Measurements from ENCODE around the gene ISY1.
A peak's percentile ranks its signal among the peaks of the same experiment; 100 is the strongest.

Gene ISY1

DNA sequence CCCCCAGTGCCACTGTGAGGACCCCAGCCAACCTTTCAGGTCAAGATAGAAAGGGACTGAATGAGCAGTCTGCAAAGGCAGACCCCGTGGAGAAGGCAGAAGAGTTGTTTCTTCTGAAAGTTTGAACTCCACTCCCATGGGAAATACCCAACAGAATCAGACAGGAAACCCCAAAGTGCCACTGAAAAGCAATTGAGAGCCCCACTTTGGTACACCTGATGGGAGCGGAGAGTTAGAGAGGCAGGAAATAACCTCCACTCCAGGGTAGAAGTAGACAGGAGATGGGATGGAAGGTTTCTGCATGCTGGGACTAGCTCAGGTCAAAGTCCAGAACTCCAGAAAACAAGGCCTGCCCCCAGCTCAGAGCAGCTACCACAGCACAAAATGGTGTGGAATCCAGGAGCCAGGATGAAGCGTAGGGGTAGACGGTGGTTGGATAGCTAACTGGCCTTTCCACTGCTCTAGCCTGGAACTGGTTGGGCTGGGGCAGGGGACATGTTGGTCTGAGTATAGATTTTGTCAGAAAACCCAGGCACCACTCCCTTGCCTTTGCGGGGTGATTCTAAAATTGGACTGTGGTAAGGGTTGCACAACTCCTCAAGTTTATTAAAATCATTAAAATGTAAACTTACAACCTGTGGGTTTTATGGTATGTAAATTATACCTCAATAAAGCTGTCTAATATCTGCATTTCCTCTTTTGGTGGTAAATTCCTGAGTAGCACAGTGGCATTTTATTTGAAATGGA, 37.4 kb downstream of the ISY1 start:
- TF ChIP-seq ARNT (IDR thresholded peaks at IDR 0.05) (no peak), BHLHE40 (IDR thresholded peaks at IDR 0.05; ENCODE audit: borderline replicate concordance) (no peak), HDGF (IDR thresholded peaks at IDR 0.05; ENCODE audit: borderline replicate concordance) (no peak), L3MBTL2 (conservative IDR thresholded peaks at IDR 0.05) (no peak), SP1 (IDR thresholded peaks at IDR 0.05) (no peak), TARDBP (IDR thresholded peaks at IDR 0.05) (no peak), NFRKB (IDR thresholded peaks at IDR 0.05) (no peak), FOXA1 (IDR thresholded peaks at IDR 0.05) (no peak), FOXK2 (IDR thresholded peaks at IDR 0.05) (no peak)
- CTCF ChIA-PET: no interaction called here
- POLR2A ChIA-PET: no interaction called here
- no peak for DNase-seq (ENCODE audit: extremely low spot score)

GRCh38 chr3:129122412-129123011, 38.4 kb downstream of the ISY1 start:
- CTCF ChIA-PET: interaction anchor here (1.0 kb wide), 1 partner anchor 39 kb away, joined by 5 read pairs; no protein-coding TSS in a partner anchor

DNA sequence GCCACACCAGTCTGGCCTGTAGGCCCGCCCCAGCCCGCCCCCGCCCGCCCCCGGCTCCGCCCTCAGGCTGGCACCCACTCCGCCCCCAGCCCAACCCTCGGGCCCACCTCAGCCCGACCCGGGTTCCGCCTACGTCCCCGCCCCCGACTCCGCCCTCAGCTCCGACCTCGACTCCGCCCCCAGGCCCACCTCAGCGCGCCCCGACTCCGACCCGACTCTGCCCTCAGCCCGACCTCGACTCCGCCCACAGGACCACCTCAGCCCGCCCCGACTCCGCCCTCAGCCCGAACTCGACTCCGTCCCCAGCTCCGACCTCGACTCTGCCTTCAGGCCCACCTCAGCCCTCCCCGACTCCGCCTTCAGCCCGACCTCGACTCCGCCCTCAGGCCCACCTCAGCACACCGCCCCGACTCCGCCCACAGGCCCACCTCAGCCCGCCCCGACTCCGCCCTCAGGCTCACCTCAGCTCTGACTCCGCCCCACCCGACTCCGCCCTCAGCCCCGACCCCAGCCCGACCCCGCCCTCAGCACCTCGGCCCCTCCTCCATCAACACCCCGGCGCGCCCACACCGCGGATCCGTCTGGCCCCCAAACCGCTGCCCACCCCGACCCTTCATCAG, 39.0 kb downstream of the ISY1 start, which contains the start of gene RAB43:
Gene RAB43 (minus strand): TSS at position 13 of the 620 bp plus-strand sequence. CDS start 315 bp downstream, outside the sequence.
- no peak for TF ChIP-seq TARDBP (IDR thresholded peaks at IDR 0.05)
- TF ChIP-seq ARNT (IDR thresholded peaks at IDR 0.05): no peak
- peak; percentile 98 for TF ChIP-seq SP1 (IDR thresholded peaks at IDR 0.05)
- no peak for TF ChIP-seq BHLHE40 (IDR thresholded peaks at IDR 0.05; ENCODE audit: borderline replicate concordance)
- TF ChIP-seq CTBP1 (IDR thresholded peaks at IDR 0.05; ENCODE audit: borderline replicate concordance): no peak
- no peak for TF ChIP-seq NFRKB (IDR thresholded peaks at IDR 0.05)
- no peak for TF ChIP-seq ELF4 (IDR thresholded peaks at IDR 0.05)
- TF ChIP-seq SUZ12 (IDR thresholded peaks at IDR 0.05): no peak
- no peak for TF ChIP-seq L3MBTL2 (conservative IDR thresholded peaks at IDR 0.05)
- ChIA-PET POLR2A (interaction anchor here (0.8 to 2.4 kb wide), 7 partner anchors 11 to 194 kb away, joined by 3 to 9 read pairs (median 4); partner anchors contain the start of genes COPG1 and HMCES), CTCF (interaction anchor here (1.0 to 2.7 kb wide), 2 partner anchors 40 to 123 kb away, joined by 5 to 9 read pairs; no protein-coding TSS in a partner anchor)
- DNase-seq (ENCODE audit: extremely low spot score): peak; percentile 97

More at GRCh38 chr3:129122412-129123011, 38.4 kb downstream of the ISY1 start:
- peak; percentile 18 for DNase-seq (ENCODE audit: extremely low spot score)
- POLR2A ChIA-PET: interaction anchor here (0.8 to 2.4 kb wide), 5 partner anchors 21 to 157 kb away, joined by 3 to 9 read pairs (median 5); partner anchors contain the start of genes COPG1 and HMCES
- no peak for TF ChIP-seq SUZ12 (IDR thresholded peaks at IDR 0.05)
- TF ChIP-seq FOXA1 (IDR thresholded peaks at IDR 0.05): no peak
- no peak for TF ChIP-seq FOXM1 (IDR thresholded peaks at IDR 0.05; ENCODE audit: borderline replicate concordance)
- TF ChIP-seq ZNF384 (IDR thresholded peaks at IDR 0.05): no peak
- no peak for TF ChIP-seq L3MBTL2 (conservative IDR thresholded peaks at IDR 0.05)
- no peak for TF ChIP-seq PKNOX1 (IDR thresholded peaks at IDR 0.05)

DNA sequence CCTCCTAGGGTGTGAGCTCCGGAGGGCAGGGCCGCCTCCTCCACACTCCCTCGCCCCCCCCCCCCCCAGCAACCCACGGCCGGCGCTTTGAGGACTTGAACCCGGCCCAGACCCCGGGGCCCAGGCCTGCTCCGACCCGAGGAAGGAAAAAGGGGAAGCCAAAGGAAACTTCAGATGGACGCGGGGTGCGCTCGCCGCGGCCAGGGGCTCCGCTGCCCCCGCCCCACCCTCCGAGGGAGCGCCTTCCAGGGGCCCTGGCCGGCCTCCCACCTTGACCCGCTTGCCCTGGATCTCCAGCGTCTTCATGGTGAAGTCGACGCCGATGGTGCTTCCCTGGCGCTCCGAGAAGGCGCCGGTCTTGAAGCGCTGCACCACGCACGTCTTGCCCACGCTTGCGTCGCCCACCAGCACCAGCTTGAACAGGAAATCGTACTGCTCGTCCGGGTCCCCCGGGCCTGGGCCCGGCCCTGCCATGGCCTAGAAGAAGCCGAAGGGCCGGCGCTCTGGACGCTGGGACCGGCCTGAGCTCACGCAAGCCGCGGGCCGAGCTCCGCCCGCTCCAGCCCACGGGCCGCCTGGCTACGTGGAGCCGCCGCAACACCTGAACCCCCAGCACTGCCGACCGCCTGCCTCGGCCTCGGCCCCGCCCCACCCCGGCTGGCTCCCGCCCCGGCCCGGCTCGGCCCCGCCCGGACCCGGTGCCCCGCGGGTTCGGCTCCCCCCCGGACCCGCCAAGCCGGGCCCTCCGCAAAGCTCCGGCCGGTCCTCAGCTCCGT, 39.7 kb downstream of the ISY1 start:
- ChIA-PET CTCF (interaction anchor here (1.0 to 2.7 kb wide), 2 partner anchors 41 to 124 kb away, joined by 5 to 9 read pairs; no protein-coding TSS in a partner anchor), POLR2A (interaction anchor here (0.8 to 2.4 kb wide), 8 partner anchors 10 to 195 kb away, joined by 3 to 9 read pairs (median 4); partner anchors contain the start of genes COPG1 and HMCES)
- no peak for DNase-seq (ENCODE audit: extremely low spot score)
- no peak for TF ChIP-seq CTBP1 (IDR thresholded peaks at IDR 0.05; ENCODE audit: borderline replicate concordance)
- TF ChIP-seq PKNOX1 (IDR thresholded peaks at IDR 0.05): no peak
- no peak for TF ChIP-seq BHLHE40 (IDR thresholded peaks at IDR 0.05; ENCODE audit: borderline replicate concordance)
- TF ChIP-seq TARDBP (IDR thresholded peaks at IDR 0.05): no peak
- TF ChIP-seq NFRKB (IDR thresholded peaks at IDR 0.05): no peak
- no peak for TF ChIP-seq FOXM1 (IDR thresholded peaks at IDR 0.05; ENCODE audit: borderline replicate concordance)
- TF ChIP-seq SUZ12 (IDR thresholded peaks at IDR 0.05): no peak
- TF ChIP-seq ZNF384 (IDR thresholded peaks at IDR 0.05): no peak
- TF ChIP-seq L3MBTL2 (conservative IDR thresholded peaks at IDR 0.05): no peak
- TF ChIP-seq ELF4 (IDR thresholded peaks at IDR 0.05): no peak
- TF ChIP-seq FOXA1 (IDR thresholded peaks at IDR 0.05): no peak
- TF ChIP-seq HDGF (IDR thresholded peaks at IDR 0.05; ENCODE audit: borderline replicate concordance): no peak
- TF ChIP-seq SP1 (IDR thresholded peaks at IDR 0.05): no peak
- no peak for TF ChIP-seq ARNT (IDR thresholded peaks at IDR 0.05)
- TF ChIP-seq FOXK2 (IDR thresholded peaks at IDR 0.05): no peak
- no peak for TF ChIP-seq LEF1 (IDR thresholded peaks at IDR 0.05; ENCODE audit: borderline replicate concordance)

- CTCF ChIA-PET: interaction anchor here (0.6 to 2.7 kb wide), 2 partner anchors 121 to 125 kb away, joined by 6 to 9 read pairs; no protein-coding TSS in a partner anchor
- POLR2A ChIA-PET: interaction anchor here (1.4 to 2.4 kb wide), 5 partner anchors 14 to 159 kb away, joined by 3 to 9 read pairs (median 4); partner anchors contain the start of genes COPG1 and HMCES
- TF ChIP-seq ARNT (IDR thresholded peaks at IDR 0.05): no peak
- TF ChIP-seq FOXA1 (IDR thresholded peaks at IDR 0.05): no peak
- TF ChIP-seq LEF1 (IDR thresholded peaks at IDR 0.05; ENCODE audit: borderline replicate concordance): no peak
- TF ChIP-seq NFRKB (IDR thresholded peaks at IDR 0.05): no peak
- no peak for TF ChIP-seq ZNF384 (IDR thresholded peaks at IDR 0.05)
- no peak for TF ChIP-seq L3MBTL2 (conservative IDR thresholded peaks at IDR 0.05)
- no peak for TF ChIP-seq BHLHE40 (IDR thresholded peaks at IDR 0.05; ENCODE audit: borderline replicate concordance)
- TF ChIP-seq PKNOX1 (IDR thresholded peaks at IDR 0.05): no peak
- TF ChIP-seq TARDBP (IDR thresholded peaks at IDR 0.05): no peak
- TF ChIP-seq HDGF (IDR thresholded peaks at IDR 0.05; ENCODE audit: borderline replicate concordance): no peak
- no peak for TF ChIP-seq SUZ12 (IDR thresholded peaks at IDR 0.05)
- TF ChIP-seq SP1 (IDR thresholded peaks at IDR 0.05): no peak
- no peak for TF ChIP-seq ELF4 (IDR thresholded peaks at IDR 0.05)
- TF ChIP-seq FOXK2 (IDR thresholded peaks at IDR 0.05): no peak
- TF ChIP-seq FOXM1 (IDR thresholded peaks at IDR 0.05; ENCODE audit: borderline replicate concordance): no peak
- no peak for TF ChIP-seq CTBP1 (IDR thresholded peaks at IDR 0.05; ENCODE audit: borderline replicate concordance)
- peak; percentile 73 for DNase-seq (ENCODE audit: extremely low spot score)
Measured at GRCh38 chr3:129120254-129121004, 40.4 kb downstream of the ISY1 start.
